Heart left ventricle (tissue), 13 donors: ENCODE measurements around the gene INSL4.

ENCODE experiments used
- POLR2A ChIP-seq, 2 donors: fragments of 450-650 bp; IDR thresholded peaks; one replicate each; pipeline ENCODE4 v1.6.1; 2017; ENCODE audit warnings: antibody characterized with exemption in 2 of 2, mild to moderate bottlenecking in 2 of 2, moderate library complexity in 2 of 2
- TF ChIP-seq, protein P1 (sequence below), 12 donors: fragments of 200-600 bp; sonication (generic) in 4 of 12; IDR thresholded peaks; one replicate each; pipeline versions ENCODE4 v1.5.0 to v1.8.0; 2018 to 2022; ENCODE audit warnings: antibody characterized with exemption in 12 of 12, mild to moderate bottlenecking in 5 of 12
- donor health status: ischemic (EF 13 %, LVEDD 7.1; RV severe dilation, severe dysfunction).
- donor health status: DM: no; HTN: yes; CAD: no.
- donor health status: DM: no; HTN: no; CAD: no.
- donor health status: ischemic (EF 25% LVEDD 6.9; RV normal size, moderate dysfunction).
- donor health status: ischemic (EF 25% LVEDD 5.7; RV mildly dilated, moderate dysfunction).
- donor health status: ischemic (EF 35%, LVEDD 5.7; RV mildly dilated, moderate dysfunction).
- donor health status: nonischemic (EF 11% LVEDD 7.7; RV severe dilation, severe dysfunction).
- donor health status: DM: yes; HTN: yes; CAD: no.
- donor health status: PGD.
- donor health status: ischemic (EF 29% LVEDD 5.4; RV normal size, mild dysfunction).
- donor health status: nonischemic (EF 23%, LVEDD 6.1; RV moderate dilation, normal function).

DNA sequence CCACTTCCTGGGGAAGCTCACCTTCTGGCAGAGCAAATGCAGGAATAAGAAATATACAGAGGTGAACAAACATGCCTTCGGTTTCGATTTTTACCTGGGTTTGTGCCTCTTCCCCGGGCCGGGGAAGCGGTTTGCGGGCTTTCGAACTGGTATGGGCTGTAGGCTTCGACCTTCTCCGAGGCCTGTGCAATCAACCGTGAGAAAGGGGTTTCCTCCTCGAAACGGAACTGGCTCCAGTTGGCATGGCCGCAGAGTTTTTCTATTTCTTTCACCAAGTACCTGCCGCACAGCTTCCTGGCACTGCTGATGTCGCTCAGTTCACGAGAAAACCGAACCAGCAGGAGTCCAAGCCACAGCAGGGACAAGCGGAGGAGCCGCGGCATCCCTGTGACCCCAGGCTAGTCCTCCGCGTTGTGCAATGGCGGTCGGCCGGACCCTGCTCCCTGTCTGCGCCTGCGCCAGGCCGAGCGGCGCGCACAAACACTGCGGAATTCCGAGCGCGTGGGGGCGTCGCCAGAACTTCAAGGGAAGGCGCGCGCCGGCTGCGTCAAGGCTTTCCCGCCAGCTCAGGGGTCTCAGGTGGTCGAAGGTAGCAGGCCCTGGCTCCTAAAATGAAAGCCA, 45.9 kb upstream of the INSL4 start, which contains the start of gene INSL6:
- TF ChIP-seq, protein P1, sequence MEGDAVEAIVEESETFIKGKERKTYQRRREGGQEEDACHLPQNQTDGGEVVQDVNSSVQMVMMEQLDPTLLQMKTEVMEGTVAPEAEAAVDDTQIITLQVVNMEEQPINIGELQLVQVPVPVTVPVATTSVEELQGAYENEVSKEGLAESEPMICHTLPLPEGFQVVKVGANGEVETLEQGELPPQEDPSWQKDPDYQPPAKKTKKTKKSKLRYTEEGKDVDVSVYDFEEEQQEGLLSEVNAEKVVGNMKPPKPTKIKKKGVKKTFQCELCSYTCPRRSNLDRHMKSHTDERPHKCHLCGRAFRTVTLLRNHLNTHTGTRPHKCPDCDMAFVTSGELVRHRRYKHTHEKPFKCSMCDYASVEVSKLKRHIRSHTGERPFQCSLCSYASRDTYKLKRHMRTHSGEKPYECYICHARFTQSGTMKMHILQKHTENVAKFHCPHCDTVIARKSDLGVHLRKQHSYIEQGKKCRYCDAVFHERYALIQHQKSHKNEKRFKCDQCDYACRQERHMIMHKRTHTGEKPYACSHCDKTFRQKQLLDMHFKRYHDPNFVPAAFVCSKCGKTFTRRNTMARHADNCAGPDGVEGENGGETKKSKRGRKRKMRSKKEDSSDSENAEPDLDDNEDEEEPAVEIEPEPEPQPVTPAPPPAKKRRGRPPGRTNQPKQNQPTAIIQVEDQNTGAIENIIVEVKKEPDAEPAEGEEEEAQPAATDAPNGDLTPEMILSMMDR (IDR thresholded peaks at IDR 0.05) = no peak
- TF ChIP-seq POLR2A (IDR thresholded peaks at IDR 0.05) = no peak
